Peyer's patch (tissue), 4 donors: ENCODE measurements around the gene SUZ12. TPM values are rescaled to one million over a fixed set of nuclear protein-coding genes. Genes with fewer than 3 reads are reported as not detected.
"Not testable (repeated sequence)": the region's sequence is repeated elsewhere in the genome, so short reads cannot be mapped to it uniquely, and the experiment has no call there.

ENCODE experiments used
- DNase-seq, 3 donors: peaks; one replicate each; pipeline ENCODE4 v3.0.0-alpha.2; 2017 to 2019
- H3K27ac ChIP-seq, 4 donors: fragments of 200-600 bp; sonication (generic); one replicate each; pipeline ENCODE4 v1.5.1; 2016 to 2019
- H3K27me3 ChIP-seq, 2 donors: fragments of 200-600 bp; sonication (generic); one replicate each; pipeline ENCODE4 v1.5.1; 2019
- H3K36me3 ChIP-seq, 3 donors: fragments of 200-600 bp; sonication (generic); one replicate each; pipeline ENCODE4 v1.5.1; 2016 to 2019
- H3K4me1 ChIP-seq, 4 donors: fragments of 200-600 bp; sonication (generic); one replicate each; pipeline ENCODE4 v1.5.1; 2016 to 2019
- H3K4me3 ChIP-seq, 4 donors: fragments of 200-600 bp; sonication (generic); 1 replicate in 3 of 4; 2 replicates in 1 of 4; pipeline ENCODE4 v1.5.1; 2016 to 2019; ENCODE audit warnings: mild to moderate bottlenecking in 1 of 4
- H3K9me3 ChIP-seq, 4 donors: fragments of 200-600 bp; sonication (generic); one replicate each; pipeline ENCODE4 v1.5.1; 2016 to 2019; ENCODE audit warnings: mild to moderate bottlenecking in 1 of 4
- POLR2A ChIP-seq, 2 donors: fragments of 450-650 bp; IDR thresholded peaks; one replicate each; pipeline ENCODE4 v1.5.1; 2017; ENCODE audit warnings: antibody characterized with exemption in 2 of 2, mild to moderate bottlenecking in 2 of 2, moderate library complexity in 2 of 2
- total RNA-seq, 4 donors: library from RNA; depleted of rRNA; stranded (reverse); fragments of >200 nt; gene quantifications; one replicate each; pipeline ENCODE4 v1.1.0, GENCODE V29; 2016
- TF ChIP-seq, protein P1 (sequence below), 6 experiments: fragments of 450-650 bp in 4 of 6; fragments of 200-600 bp in 2 of 6; sonication (generic) in 1 of 6; IDR thresholded peaks; one replicate each; pipeline ENCODE4 v1.5.1; 2017 to 2019; ENCODE audit warnings: antibody characterized with exemption in 6 of 6, mild to moderate bottlenecking in 3 of 6, moderate library complexity in 1 of 6

Gene SUZ12
- total RNA-seq, 4 donors from 2014 or later: 18.7 to 46.2 (median 20.4) TPM

DNA sequence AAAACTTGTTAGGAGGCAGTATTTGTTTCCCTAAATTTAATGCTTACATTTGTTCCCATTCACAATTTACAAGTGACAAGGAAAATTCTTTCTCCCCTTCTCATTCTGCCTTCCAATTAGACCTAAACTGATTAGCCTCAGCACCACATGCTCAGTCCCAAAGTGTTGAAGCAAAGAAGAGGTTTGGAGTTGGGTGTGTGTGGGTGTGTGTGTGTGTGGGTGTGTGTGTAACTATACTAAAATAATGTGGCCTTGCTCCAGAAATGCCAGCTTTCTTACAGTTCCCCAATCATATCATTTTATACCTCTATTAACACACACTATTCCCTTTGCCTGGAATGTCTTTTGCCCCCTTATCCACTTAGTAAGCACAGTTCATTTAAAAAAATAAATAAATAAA lies 28.4 kb upstream of the SUZ12 start:
- H3K27ac ChIP-seq: no peak overlapping the region
- H3K4me1 ChIP-seq: no peaks in the 10 kb centered on the region
- no peaks in the 10 kb centered on the region for H3K9me3 ChIP-seq
- no peak overlapping the region for H3K4me3 ChIP-seq
- no peak for DNase-seq
- H3K27me3 ChIP-seq: no peaks in the 10 kb centered on the region
- H3K36me3 ChIP-seq: no peaks in the 10 kb centered on the region
- TF ChIP-seq, protein P1, sequence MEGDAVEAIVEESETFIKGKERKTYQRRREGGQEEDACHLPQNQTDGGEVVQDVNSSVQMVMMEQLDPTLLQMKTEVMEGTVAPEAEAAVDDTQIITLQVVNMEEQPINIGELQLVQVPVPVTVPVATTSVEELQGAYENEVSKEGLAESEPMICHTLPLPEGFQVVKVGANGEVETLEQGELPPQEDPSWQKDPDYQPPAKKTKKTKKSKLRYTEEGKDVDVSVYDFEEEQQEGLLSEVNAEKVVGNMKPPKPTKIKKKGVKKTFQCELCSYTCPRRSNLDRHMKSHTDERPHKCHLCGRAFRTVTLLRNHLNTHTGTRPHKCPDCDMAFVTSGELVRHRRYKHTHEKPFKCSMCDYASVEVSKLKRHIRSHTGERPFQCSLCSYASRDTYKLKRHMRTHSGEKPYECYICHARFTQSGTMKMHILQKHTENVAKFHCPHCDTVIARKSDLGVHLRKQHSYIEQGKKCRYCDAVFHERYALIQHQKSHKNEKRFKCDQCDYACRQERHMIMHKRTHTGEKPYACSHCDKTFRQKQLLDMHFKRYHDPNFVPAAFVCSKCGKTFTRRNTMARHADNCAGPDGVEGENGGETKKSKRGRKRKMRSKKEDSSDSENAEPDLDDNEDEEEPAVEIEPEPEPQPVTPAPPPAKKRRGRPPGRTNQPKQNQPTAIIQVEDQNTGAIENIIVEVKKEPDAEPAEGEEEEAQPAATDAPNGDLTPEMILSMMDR (IDR thresholded peaks at IDR 0.05): no peak
- TF ChIP-seq POLR2A (IDR thresholded peaks at IDR 0.05): no peak

GRCh38 chr17:31912705-31913104 lies 24.1 kb upstream of the SUZ12 start:
- not testable (repeated sequence) for DNase-seq, H3K4me1 ChIP-seq, H3K27ac ChIP-seq, H3K9me3 ChIP-seq, H3K4me3 ChIP-seq, H3K27me3 ChIP-seq, H3K36me3 ChIP-seq

- H3K27ac ChIP-seq: no peak overlapping the region
- TF ChIP-seq POLR2A (IDR thresholded peaks at IDR 0.05): no peak
- TF ChIP-seq, protein P1 (IDR thresholded peaks at IDR 0.05): no peak
Observed at GRCh38 chr17:31915456-31916100, 21.2 kb upstream of the SUZ12 start.

DNA sequence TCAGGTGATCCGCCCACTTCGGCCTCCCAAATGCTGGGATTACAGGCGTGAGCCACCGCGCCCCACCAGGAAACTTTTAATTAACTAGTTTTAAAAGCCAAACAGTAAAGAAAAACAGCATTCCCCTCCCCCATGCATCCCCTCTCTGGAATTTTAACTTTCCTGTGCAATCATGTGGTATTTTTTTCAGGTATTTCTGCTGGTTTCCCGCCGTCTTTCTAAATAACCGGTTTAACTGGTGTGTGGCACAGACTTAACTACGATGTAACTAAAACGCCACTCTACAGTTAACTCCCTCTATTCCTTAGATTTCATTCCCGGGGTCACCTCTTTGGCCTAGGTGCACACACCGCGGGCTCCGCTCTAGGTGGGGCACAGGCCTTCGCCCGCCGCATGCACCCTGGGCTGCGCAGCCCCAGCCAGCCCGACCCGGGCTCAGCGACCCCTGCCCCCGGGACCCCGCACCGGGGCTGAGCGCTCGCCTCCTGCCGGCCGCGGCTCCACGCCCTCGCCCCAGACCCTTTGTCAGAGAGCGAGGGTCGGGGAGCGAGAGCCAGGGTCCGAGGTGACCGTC lies 20.2 kb upstream of the SUZ12 start:
- Histone ChIP-seq H3K4me3 (peak overlapping the region in 2 of 4 donors; percentile 20 to 31), H3K27ac (no peak overlapping the region), H3K36me3 (no peaks in the 10 kb centered on the region), H3K27me3 (peaks cover 0 to 5% of the 10 kb centered on the region in 2 donors), H3K9me3 (no peaks in the 10 kb centered on the region), H3K4me1 (peaks cover 0 to 6% (median 3%) of the 10 kb centered on the region in 4 donors)
- no peak for DNase-seq
- TF ChIP-seq, protein P1 (IDR thresholded peaks at IDR 0.05): no peak
- TF ChIP-seq POLR2A (IDR thresholded peaks at IDR 0.05): no peak

More at GRCh38 chr17:31915456-31916100, 21.2 kb upstream of the SUZ12 start:
- H3K27me3 ChIP-seq: peaks cover 0 to 5% of the 10 kb centered on the region in 2 donors
- peaks cover 0 to 6% (median 3%) of the 10 kb centered on the region in 4 donors for H3K4me1 ChIP-seq
- H3K9me3 ChIP-seq: no peaks in the 10 kb centered on the region
- no peak overlapping the region for H3K4me3 ChIP-seq
- no peak for DNase-seq
- no peaks in the 10 kb centered on the region for H3K36me3 ChIP-seq

- Histone ChIP-seq H3K36me3 (no peaks in the 10 kb centered on the region), H3K4me1 (peaks cover 0 to 6% (median 3%) of the 10 kb centered on the region in 4 donors), H3K27ac (no peak overlapping the region), H3K4me3 (peak overlapping the region in 2 of 4 donors; percentile 20 to 31), H3K27me3 (peaks cover 0 to 5% of the 10 kb centered on the region in 2 donors), H3K9me3 (no peaks in the 10 kb centered on the region)
- TF ChIP-seq, protein P1 (IDR thresholded peaks at IDR 0.05): no peak
- TF ChIP-seq POLR2A (IDR thresholded peaks at IDR 0.05): no peak
- no peak for DNase-seq
Observed at GRCh38 chr17:31917065-31917529, 19.7 kb upstream of the SUZ12 start.

- not testable (repeated sequence) for H3K4me3 ChIP-seq, H3K9me3 ChIP-seq, H3K27me3 ChIP-seq, DNase-seq, H3K36me3 ChIP-seq, H3K27ac ChIP-seq, H3K4me1 ChIP-seq
Observed at GRCh38 chr17:31917721-31918120, 19.1 kb upstream of the SUZ12 start.
